Left lobe of liver (tissue), 2 donors: Measurements from ENCODE around the gene GALNT17. TPM values are rescaled to one million over a fixed set of nuclear protein-coding genes. Genes with fewer than 3 reads are reported as not detected.
A peak's percentile ranks its signal among the peaks of the same experiment; 100 is the strongest.

Experiments used
- ATAC-seq: fragments of 200-7000 bp; cut with Tn5 transposase; one replicate; pipeline ENCODE4 v1.9.1; 2020; ENCODE audit warnings: mild to moderate bottlenecking, moderate library complexity
- DNase-seq: peaks from one replicate; pipeline ENCODE4 v3.0.0-alpha.2; 2020; ENCODE audit warnings: low spot score
- total RNA-seq: library from RNA; stranded (reverse); gene quantifications from one replicate; pipeline ENCODE4 v1.2.1, GENCODE V29; 2021
- donor health status: DM: no; HTN: no; CAD: no; lungs with moderate emphysema.
- donor health status: DM: no; HTN: yes; CAD: no.

GALNT17 gene
- total RNA-seq, 1 donor from 2014 or later, result 0.18 TPM

GRCh38 chr7:71657386-71657785, 525.4 kb downstream of the GALNT17 start:
- DNase-seq (no peak), ATAC-seq (no peak)

- ATAC-seq, result no peak
- no peak for DNase-seq
Measured at GRCh38 chr7:71659622-71660021, 527.7 kb downstream of the GALNT17 start.

GRCh38 chr7:71661671-71662224, 529.8 kb downstream of the GALNT17 start:
- no peak for ATAC-seq
- DNase-seq, result no peak

GRCh38 chr7:71665716-71666115, 533.8 kb downstream of the GALNT17 start:
- ATAC-seq, result no peak
- no peak for DNase-seq

GRCh38 chr7:71668572-71668971, 536.6 kb downstream of the GALNT17 start:
- ATAC-seq (no peak), DNase-seq (no peak)

- ATAC-seq (no peak), DNase-seq (no peak)
Measured at GRCh38 chr7:71679480-71679879, 547.5 kb downstream of the GALNT17 start.

GRCh38 chr7:71682181-71682580, 550.2 kb downstream of the GALNT17 start:
- DNase-seq (no peak), ATAC-seq (no peak)

- peak; percentile 14 for ATAC-seq
- no peak for DNase-seq
Measured at GRCh38 chr7:71682841-71683781, 551.2 kb downstream of the GALNT17 start.

GRCh38 chr7:71687286-71687685, 555.3 kb downstream of the GALNT17 start:
- DNase-seq (no peak), ATAC-seq (no peak)

GRCh38 chr7:71687831-71688599, 556.1 kb downstream of the GALNT17 start:
- ATAC-seq (no peak), DNase-seq (no peak)

- DNase-seq, result no peak
- ATAC-seq, result no peak
Measured at GRCh38 chr7:71691538-71691937, 559.6 kb downstream of the GALNT17 start.

GRCh38 chr7:71694665-71695064, 562.7 kb downstream of the GALNT17 start:
- ATAC-seq (no peak), DNase-seq (no peak)

- ATAC-seq, result no peak
- no peak for DNase-seq
Measured at GRCh38 chr7:71695186-71695585, 563.2 kb downstream of the GALNT17 start.

- ATAC-seq (no peak), DNase-seq (no peak)
Measured at GRCh38 chr7:71696511-71696910, 564.6 kb downstream of the GALNT17 start.

GRCh38 chr7:71697400-71697799, 565.5 kb downstream of the GALNT17 start:
- ATAC-seq, result no peak
- DNase-seq, result no peak

GRCh38 chr7:71705217-71705616, 573.3 kb downstream of the GALNT17 start:
- DNase-seq, result no peak
- ATAC-seq, result no peak

- DNase-seq, result no peak
- no peak for ATAC-seq
Measured at GRCh38 chr7:71705901-71706596, 574.1 kb downstream of the GALNT17 start.

GRCh38 chr7:71706597-71706975, 574.6 kb downstream of the GALNT17 start:
- ATAC-seq (no peak), DNase-seq (no peak)

GRCh38 chr7:71707041-71707440, 575.1 kb downstream of the GALNT17 start:
- ATAC-seq (no peak), DNase-seq (no peak)

GRCh38 chr7:71708710-71709109, 576.8 kb downstream of the GALNT17 start:
- ATAC-seq, result no peak
- no peak for DNase-seq

GRCh38 chr7:71710442-71710841, 578.5 kb downstream of the GALNT17 start:
- ATAC-seq, result no peak

More at GRCh38 chr7:71710442-71710841, 578.5 kb downstream of the GALNT17 start:
- DNase-seq, result no peak
